ENCODE results near the gene SLC9A4.

SLC9A4 gene

DNA sequence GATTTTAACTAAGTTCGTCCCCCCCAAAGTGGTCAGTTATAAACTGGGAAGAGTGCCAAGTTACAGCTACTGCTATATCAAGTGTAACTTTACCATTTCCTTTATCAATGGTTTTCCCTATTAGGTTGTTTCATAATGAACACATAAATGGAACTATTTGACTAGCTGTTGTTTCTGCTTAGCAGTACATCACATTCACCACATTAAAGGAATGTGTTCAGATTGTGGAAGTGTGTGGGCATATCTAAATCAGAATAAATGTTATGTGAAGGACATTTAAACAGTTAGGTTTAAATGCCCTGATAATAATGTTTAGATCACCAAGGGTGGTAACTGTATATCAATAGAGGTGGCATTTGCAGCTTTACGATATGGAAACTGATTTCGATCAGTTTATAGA lies 45.1 kb downstream of the SLC9A4 start:
- Mint-ChIP-seq H3K27ac (no peak overlapping the region), H3K36me3 (no peaks in the 10 kb centered on the region), H3K9me3 (no peaks in the 10 kb centered on the region), H3K4me1 (no peaks in the 10 kb centered on the region), H3K27me3 (peaks cover 5% of the 10 kb centered on the region), H3K4me3 (no peak overlapping the region)
- CTCF ChIA-PET = interaction anchor here (0.6 to 2.1 kb wide), 2 partner anchors 96 to 98 kb away, joined by 4 to 9 read pairs; no protein-coding TSS in a partner anchor
- no peak for DNase-seq

DNA sequence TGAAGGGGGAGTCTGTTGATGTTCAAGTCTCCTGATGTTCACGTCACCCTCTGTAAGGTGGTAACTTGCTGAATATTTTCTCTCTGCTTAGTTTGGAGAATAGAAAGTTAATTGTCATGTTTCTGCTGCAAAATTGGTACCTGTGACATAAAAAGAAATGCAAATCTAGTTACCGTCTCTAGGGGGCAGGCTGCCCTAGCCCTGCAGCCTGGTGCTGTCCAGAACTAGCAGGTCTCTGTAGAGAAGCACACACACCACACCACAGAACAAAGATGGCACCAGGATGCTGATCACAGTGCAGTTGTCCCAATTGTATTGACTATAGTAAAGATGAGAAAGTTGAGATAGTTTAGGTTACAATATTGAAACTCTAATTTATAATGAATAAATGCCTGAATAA lies 47.0 kb downstream of the SLC9A4 start:
- DNase-seq = peak; percentile 25
- H3K27me3 Mint-ChIP-seq = peaks cover 4% of the 10 kb centered on the region
- no peaks in the 10 kb centered on the region for H3K9me3 Mint-ChIP-seq
- H3K27ac Mint-ChIP-seq = no peak overlapping the region
- H3K4me3 Mint-ChIP-seq = no peak overlapping the region
- H3K4me1 Mint-ChIP-seq = no peaks in the 10 kb centered on the region
- no peaks in the 10 kb centered on the region for H3K36me3 Mint-ChIP-seq
- CTCF ChIA-PET = interaction anchor here (0.6 to 1.4 kb wide), 3 partner anchors 47 to 91 kb away, joined by 3 to 4 read pairs (median 3); partner anchors contain the start of gene SLC9A4

DNA sequence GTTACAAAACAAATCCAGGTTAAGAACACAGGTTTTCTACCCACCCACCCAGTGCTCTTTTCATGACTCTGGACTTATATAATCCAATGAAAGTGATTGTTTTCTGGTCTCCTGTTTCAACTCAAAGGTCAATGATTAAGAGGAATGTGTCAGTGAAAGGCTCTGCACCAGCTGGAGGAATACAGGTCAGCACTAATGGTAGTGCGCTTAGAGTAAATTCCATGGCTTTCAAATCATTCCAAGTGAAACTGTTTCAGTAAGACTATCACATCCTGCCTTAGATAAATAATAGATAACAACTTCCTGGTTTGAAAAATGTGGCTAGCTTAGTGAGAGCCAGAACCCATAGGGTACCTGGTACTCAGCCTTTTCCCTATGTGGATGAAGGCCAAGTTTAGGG lies 47.8 kb downstream of the SLC9A4 start:
- DNase-seq = no peak
- no peak overlapping the region for H3K27ac Mint-ChIP-seq
- no peaks in the 10 kb centered on the region for H3K36me3 Mint-ChIP-seq
- no peaks in the 10 kb centered on the region for H3K9me3 Mint-ChIP-seq
- no peaks in the 10 kb centered on the region for H3K4me1 Mint-ChIP-seq
- no peak overlapping the region for H3K4me3 Mint-ChIP-seq
- CTCF ChIA-PET = interaction anchor here (0.8 to 1.4 kb wide), 4 partner anchors 17 to 95 kb away, joined by 3 to 4 read pairs (median 4); no protein-coding TSS in a partner anchor
- H3K27me3 Mint-ChIP-seq = peaks cover 4% of the 10 kb centered on the region

DNA sequence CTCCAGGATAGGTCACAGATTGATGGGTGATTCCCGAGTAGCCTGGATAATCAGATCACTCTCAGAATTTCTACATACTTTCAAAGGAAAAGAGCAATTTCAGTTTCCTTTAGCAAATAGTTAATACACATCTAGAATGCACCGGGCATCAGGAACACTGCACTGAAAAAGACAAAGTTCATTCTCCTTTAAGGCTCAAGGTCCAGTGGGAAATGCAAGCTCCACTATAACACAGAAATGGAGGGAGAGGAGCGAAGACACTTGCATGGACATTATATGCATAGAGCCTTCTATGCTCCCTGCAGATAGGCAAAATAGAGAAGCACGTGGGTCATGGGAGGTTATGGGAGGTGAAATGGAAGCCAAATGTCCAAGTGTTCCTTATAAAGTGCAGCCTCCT lies 49.1 kb downstream of the SLC9A4 start:
- Mint-ChIP-seq H3K4me3 (no peak overlapping the region), H3K27ac (no peak overlapping the region), H3K27me3 (peaks cover 4% of the 10 kb centered on the region), H3K4me1 (no peaks in the 10 kb centered on the region), H3K36me3 (no peaks in the 10 kb centered on the region), H3K9me3 (no peaks in the 10 kb centered on the region)
- no peak for DNase-seq
- CTCF ChIA-PET = no interaction called here

DNA sequence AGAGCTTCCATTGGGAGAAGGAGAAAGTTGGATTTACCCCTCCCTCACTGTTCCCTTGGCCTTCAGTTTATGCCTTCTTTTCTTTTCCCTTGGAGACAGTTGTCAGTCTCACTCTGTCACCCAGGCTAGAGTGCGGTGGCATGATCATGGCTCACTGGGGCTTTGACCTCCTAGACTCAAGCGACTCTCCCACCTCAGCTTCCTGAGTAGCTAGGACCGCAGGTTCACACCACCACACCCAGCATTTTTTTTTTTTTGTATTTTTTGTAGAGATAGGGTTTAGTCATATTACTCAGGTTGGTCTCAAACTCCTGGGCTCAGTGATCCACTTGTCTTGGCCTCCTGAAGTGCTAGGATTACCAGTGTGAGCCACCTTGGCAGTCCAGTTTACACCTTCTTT lies 49.9 kb downstream of the SLC9A4 start:
- Mint-ChIP-seq H3K9me3 (no peaks in the 10 kb centered on the region), H3K27ac (no peak overlapping the region), H3K27me3 (peaks cover 4% of the 10 kb centered on the region), H3K4me3 (no peak overlapping the region), H3K4me1 (no peaks in the 10 kb centered on the region), H3K36me3 (no peaks in the 10 kb centered on the region)
- CTCF ChIA-PET = interaction anchor here (0.8 kb wide), 1 partner anchor 53 kb away, joined by 3 read pairs; no protein-coding TSS in a partner anchor
- no peak for DNase-seq

DNA sequence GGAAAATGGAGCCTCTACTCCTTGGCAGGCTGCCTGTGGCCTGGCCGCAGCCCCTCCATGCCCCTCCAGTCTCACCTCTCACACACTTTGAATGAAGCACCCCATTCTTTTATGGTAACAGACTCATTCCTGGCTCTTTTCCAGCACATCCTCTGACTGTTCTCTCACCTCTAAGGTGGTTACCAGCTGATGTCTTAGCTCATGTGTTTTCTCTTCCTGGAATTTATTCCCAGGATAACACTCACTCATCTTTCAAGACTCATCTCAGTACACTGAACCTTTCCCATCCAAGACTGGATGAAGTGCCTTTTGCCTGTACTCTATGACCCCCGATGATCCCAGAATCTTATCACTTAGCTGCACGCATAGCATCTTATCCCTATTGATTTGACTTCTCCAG lies 50.6 kb downstream of the SLC9A4 start:
- H3K27me3 Mint-ChIP-seq = peaks cover 4% of the 10 kb centered on the region

DNA sequence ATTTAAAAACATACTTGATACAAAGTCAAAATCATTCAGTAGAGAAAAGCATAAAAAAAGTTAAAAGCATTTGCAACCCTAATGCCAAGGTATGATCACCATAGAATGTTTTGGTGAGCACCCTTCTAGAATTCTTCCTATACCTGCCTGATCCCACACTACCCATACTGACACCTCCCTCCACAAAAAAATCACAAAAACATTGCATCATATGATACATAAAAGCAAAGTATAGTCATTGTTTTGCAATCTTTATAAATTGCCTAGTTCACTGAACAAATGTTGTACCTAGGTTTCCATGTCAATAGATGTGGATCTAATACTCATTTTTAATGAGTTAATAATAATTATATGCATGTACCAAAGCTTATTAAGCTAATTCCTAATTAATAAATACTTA lies 54.1 kb downstream of the SLC9A4 start:
- Mint-ChIP-seq H3K9me3 (no peaks in the 10 kb centered on the region), H3K27ac (no peak overlapping the region), H3K36me3 (no peaks in the 10 kb centered on the region), H3K27me3 (peaks cover 12% of the 10 kb centered on the region), H3K4me3 (no peak overlapping the region), H3K4me1 (no peaks in the 10 kb centered on the region)
- no peak for DNase-seq
- CTCF ChIA-PET = no interaction called here

More for the DNA sequence above, 50.6 kb downstream of the SLC9A4 start:
- H3K36me3 Mint-ChIP-seq = no peaks in the 10 kb centered on the region
- no peak for DNase-seq
- CTCF ChIA-PET = interaction anchor here (0.8 kb wide), 1 partner anchor 53 kb away, joined by 3 read pairs; no protein-coding TSS in a partner anchor
- no peaks in the 10 kb centered on the region for H3K4me1 Mint-ChIP-seq
- H3K4me3 Mint-ChIP-seq = no peak overlapping the region
- H3K27ac Mint-ChIP-seq = no peak overlapping the region
- H3K9me3 Mint-ChIP-seq = no peaks in the 10 kb centered on the region

DNA sequence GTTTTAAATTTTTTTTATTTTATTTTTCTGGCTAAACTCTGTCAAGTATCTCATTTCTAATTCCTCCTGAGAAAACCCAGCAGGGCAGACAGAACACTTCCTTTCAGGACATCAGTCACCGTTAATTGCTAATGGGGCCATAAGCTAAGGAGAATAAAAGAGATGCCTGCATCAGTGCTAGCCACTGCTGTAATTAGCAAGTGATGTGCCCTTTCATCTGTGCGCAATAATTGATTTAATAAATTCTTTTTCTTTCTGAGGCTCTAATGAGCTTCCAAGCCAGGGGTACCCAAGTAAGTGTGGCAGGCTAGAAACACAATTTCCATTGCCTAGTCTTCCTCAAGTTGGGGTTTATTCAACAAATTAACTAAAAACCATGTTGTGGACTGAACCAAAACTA lies 65.5 kb downstream of the SLC9A4 start:
- Mint-ChIP-seq H3K9me3 (no peaks in the 10 kb centered on the region), H3K4me1 (no peaks in the 10 kb centered on the region), H3K27me3 (peaks cover 5% of the 10 kb centered on the region), H3K4me3 (no peak overlapping the region), H3K27ac (no peak overlapping the region), H3K36me3 (no peaks in the 10 kb centered on the region)
- CTCF ChIA-PET = no interaction called here
- no peak for DNase-seq

DNA sequence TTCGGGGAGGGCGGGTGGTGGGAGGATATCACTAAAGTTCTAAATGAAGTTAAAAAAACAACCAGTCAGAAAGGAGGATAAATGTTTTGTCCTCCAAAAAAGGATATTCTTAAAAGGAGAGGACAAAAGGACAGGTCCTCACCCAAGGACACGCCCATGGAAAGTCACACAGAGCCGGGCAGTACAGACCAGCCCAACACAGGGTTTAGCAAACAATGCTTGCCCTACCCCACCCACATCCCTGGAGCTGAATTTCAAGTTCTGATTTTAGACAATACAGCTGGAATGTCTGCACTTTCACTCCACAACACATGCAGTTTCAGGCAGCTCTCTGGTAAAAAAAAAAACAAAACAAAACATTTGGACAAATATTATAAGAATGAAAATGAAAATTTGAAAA lies 67.9 kb downstream of the SLC9A4 start:
- Mint-ChIP-seq H3K9me3 (no peaks in the 10 kb centered on the region), H3K36me3 (no peaks in the 10 kb centered on the region), H3K27me3 (peaks cover 5% of the 10 kb centered on the region), H3K27ac (no peak overlapping the region), H3K4me1 (no peaks in the 10 kb centered on the region), H3K4me3 (no peak overlapping the region)
- DNase-seq = no peak
- CTCF ChIA-PET = no interaction called here

DNA sequence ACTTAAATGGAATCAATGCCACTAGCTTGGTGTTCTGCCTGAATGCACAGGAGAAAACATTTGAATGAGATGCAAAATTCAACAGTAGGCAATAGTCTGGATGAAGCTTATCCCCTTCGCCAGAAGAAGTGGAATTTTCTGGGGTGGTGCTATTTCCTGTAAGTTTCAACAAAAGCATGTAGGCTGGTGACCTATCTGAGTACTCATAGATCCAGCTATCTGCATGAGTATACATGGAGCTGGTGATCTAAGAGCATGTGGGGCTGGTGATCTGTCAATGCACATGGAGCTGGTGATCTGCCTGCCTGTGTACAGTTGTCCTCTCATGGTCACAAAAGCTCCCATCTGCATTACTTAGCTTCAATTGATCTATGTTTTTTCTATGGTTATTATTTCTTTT lies 71.2 kb downstream of the SLC9A4 start:
- Mint-ChIP-seq H3K4me1 (no peaks in the 10 kb centered on the region), H3K27ac (no peak overlapping the region), H3K4me3 (no peak overlapping the region), H3K9me3 (peaks cover 6% of the 10 kb centered on the region), H3K36me3 (no peaks in the 10 kb centered on the region), H3K27me3 (no peaks in the 10 kb centered on the region)
- no peak for DNase-seq
- CTCF ChIA-PET = interaction anchor here (1.2 kb wide), 1 partner anchor 13 kb away, joined by 4 read pairs; no protein-coding TSS in a partner anchor

DNA sequence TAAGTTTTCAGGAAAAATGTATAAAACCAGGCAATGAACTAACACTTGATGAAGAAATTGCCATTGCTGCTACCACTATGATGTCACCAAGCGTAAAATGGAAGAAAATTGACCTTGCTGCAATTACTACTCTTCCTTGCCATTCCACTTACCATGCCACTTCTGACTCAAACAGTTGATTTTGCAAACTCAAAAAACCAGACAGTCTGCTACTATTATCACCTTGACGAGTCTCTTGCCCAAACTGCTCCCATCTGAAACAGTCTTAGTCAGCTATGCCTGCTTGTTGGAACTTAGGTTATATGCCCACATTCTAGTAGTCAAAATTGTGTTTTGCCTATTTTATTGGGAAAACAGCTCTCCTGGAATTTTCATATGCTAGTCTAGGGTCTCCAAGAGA lies 74.4 kb downstream of the SLC9A4 start:
- Mint-ChIP-seq H3K4me1 (no peaks in the 10 kb centered on the region), H3K27ac (no peak overlapping the region), H3K9me3 (peaks cover 11% of the 10 kb centered on the region), H3K27me3 (peaks cover 4% of the 10 kb centered on the region), H3K36me3 (no peaks in the 10 kb centered on the region), H3K4me3 (no peak overlapping the region)
- CTCF ChIA-PET = no interaction called here
- no peak for DNase-seq

DNA sequence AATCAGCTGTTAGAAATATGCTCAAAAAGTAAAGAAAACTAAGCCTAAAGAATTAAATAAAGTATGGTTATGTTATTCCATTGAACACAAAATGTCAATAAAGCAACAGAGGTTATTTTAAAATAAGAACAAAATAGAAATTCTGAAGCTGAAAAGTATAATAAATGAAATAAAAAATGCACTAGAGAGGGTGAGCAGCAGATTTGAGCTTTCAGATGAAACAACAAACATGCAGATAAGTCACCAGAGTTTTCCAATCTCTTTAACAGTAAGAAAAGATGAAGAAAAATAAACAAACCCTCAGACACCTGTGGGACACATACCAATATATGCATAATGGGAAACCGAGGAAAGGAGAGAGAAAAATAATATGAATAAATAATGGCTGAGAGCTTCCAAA lies 76.0 kb downstream of the SLC9A4 start:
- no peak overlapping the region for H3K4me3 Mint-ChIP-seq
- H3K27ac Mint-ChIP-seq = no peak overlapping the region
- peaks cover 4% of the 10 kb centered on the region for H3K27me3 Mint-ChIP-seq
- no peaks in the 10 kb centered on the region for H3K36me3 Mint-ChIP-seq
- peaks cover 11% of the 10 kb centered on the region for H3K9me3 Mint-ChIP-seq
- DNase-seq = no peak
- H3K4me1 Mint-ChIP-seq = no peaks in the 10 kb centered on the region
- CTCF ChIA-PET = interaction anchor here (0.7 kb wide), 1 partner anchor 272 kb away, joined by 3 read pairs; no protein-coding TSS in a partner anchor

DNA sequence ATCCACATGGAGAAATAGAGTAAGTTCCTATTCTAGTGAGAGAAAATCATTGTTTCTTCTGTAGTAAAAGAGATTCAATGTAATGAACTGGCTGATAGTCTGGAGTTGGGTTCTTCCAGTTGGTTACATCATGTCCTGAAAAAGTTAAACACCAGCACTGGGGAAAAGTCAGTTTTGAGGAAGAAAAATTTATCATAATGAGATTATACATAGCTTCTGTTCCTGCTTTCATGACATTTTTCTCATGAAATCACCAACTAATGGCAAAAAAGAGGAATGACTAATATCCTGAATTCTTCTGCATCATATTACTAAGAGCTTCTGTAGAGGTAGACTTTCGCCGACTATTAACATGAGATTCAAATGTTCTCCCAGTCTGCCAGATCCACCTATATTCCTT lies 77.1 kb downstream of the SLC9A4 start:
- H3K9me3 Mint-ChIP-seq = peaks cover 11% of the 10 kb centered on the region
- H3K27ac Mint-ChIP-seq = no peak overlapping the region
- no peaks in the 10 kb centered on the region for H3K4me1 Mint-ChIP-seq
- DNase-seq = no peak
- H3K36me3 Mint-ChIP-seq = no peaks in the 10 kb centered on the region
- CTCF ChIA-PET = no interaction called here
- peaks cover 4% of the 10 kb centered on the region for H3K27me3 Mint-ChIP-seq
- H3K4me3 Mint-ChIP-seq = no peak overlapping the region

DNA sequence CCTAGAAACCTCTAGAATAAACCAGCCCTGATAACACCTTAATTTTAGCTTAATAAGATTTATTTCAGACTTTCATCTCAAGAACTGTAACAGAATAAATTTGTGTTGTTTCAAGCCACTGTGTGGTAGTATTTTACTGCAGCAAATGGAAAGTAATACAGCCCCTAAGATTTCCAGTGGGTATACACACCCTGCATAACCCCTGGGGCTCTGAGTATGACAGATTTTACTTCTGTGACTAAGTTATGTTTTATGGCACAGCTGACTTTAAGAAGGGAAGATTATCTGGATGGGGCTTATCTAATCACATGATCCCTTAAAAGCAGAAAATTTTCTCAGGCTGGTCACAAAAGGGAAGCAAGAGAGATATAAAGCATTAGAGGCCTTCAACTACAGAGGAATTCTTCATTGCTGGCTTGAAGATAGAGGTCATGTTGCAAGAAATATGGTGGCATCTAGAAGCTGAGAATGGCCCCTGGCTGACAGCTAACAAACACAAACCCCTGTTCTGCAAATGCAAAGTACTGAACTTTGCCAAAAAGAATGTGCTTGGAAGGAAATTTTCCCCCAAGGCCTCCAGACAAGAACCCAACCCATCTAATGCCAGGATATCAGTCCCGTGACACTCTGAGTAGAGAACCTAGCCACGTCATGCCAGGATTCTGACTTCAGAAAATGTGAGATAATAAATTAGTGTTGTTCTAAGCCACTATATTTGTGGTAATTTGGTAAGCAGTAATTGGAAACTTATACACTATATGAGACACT lies 78.5 kb downstream of the SLC9A4 start:
- DNase-seq = no peak
- Mint-ChIP-seq H3K4me1 (no peaks in the 10 kb centered on the region), H3K27me3 (peaks cover 4% of the 10 kb centered on the region), H3K27ac (no peak overlapping the region), H3K4me3 (no peak overlapping the region), H3K36me3 (no peaks in the 10 kb centered on the region), H3K9me3 (peaks cover 11% of the 10 kb centered on the region)
- CTCF ChIA-PET = no interaction called here

DNA sequence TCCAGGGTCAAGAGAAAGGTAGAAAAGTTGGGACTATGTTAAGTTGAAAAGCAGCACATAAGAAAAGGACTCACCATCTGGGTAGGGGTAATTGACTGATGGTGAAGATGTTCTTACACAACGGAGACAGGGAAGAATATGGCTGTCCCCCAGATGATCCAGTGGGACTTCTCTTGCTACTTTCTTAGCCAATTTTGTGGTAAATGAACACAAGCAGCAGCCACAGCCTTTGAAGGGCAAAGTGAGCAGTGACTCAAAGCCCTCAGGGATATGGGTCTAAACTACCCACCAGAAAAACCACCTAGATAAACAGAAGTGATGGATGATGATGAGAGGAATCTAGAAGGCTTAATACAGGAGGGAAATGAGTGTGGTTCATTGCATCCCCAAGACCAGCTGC lies 80.6 kb downstream of the SLC9A4 start:
- DNase-seq = no peak
- Mint-ChIP-seq H3K27me3 (peaks cover 4% of the 10 kb centered on the region), H3K4me1 (no peaks in the 10 kb centered on the region), H3K27ac (no peak overlapping the region), H3K36me3 (no peaks in the 10 kb centered on the region), H3K4me3 (no peak overlapping the region), H3K9me3 (peaks cover 7% of the 10 kb centered on the region)
- CTCF ChIA-PET = no interaction called here
